Activated CD4-positive, alpha-beta T cell treated with anti-CD3 and anti-CD28 coated beads, Interleukin-2, amount 50 U/mL, for 4 hours (primary cell): Measurements from ENCODE around the gene ANHX.

Experiments used
- DNase-seq, 2 experiments: peaks; one replicate each; pipeline ENCODE4 v3.0.0-alpha.2; 2020

Gene ANHX

DNA sequence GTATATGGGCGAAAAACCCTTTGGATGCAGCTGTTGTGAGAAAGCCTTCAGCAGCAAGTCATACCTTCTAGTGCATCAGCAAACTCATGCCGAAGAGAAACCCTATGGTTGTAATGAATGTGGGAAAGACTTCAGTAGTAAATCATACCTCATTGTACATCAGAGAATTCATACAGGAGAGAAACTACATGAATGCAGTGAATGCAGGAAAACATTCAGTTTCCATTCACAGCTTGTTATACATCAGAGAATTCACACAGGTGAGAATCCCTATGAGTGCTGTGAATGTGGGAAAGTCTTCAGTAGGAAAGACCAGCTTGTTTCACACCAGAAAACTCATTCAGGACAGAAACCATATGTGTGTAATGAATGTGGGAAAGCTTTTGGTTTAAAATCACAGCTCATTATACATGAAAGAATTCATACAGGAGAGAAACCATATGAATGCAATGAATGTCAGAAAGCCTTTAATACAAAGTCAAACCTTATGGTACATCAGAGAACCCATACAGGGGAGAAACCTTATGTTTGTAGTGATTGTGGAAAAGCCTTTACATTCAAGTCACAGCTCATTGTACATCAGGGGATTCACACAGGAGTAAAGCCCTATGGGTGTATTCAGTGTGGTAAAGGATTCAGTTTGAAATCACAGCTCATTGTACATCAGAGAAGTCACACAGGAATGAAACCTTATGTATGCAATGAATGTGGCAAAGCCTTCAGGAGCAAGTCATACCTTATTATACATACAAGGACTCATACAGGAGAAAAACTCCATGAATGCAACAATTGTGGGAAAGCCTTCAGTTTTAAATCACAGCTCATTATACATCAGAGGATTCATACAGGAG, 33.0 kb downstream of the ANHX start:
- no peak for DNase-seq

DNA sequence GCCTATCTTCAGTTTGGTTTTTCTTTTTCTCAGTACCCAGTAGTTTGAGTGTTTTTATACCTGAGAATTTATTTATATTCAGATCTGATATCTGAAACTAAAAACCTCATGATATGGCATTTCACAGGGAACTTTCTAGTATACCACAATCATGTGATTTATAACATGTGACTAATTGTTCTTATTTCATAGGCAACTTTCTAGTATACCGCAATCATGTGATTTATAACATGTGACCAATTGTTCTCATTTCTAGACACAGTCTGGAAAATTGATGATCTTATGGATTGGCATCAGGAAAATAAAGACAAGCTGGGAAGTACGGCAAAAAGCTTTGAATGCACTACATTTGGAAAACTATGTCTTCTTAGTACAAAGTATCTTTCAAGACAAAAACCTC, 33.8 kb downstream of the ANHX start:
- no peak for DNase-seq

DNA sequence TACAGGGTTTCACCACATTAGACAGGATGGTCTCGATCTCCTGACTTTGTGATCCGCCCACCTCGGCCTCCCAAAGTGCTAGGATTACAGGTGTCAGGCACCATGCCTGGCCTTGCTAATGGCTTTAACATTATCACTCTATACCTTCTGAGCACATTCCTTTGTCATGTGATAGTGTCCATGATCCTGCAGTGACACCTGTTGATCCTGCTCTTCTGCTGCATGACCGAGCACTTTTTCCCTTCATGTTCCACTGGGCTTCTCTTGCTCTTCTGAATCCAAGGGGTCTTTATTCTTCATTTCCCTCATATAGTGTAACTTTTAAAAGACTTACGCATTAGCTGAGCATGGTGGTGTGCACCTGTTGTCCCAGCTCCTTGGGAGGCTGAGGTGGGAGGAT, 42.8 kb downstream of the ANHX start:
- DNase-seq: no peak

DNA sequence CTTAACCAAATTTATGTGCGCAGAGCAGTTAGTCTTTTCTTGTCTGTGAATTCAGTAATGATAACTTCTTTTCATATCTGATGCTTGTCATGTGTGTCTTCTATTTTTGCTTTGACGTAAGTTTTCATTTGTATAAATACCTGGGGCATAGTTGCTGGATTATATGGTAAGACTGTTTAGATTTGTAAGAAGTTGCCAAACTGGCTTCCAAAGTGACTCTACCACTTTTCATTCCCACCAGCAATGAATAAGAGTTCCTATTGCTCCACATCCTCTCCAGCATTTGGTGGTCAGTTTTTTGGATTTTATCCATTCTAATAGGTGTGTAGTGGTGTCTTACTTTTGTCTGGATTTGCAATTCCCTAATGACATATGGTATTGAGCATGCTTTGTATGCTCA, 45.5 kb downstream of the ANHX start:
- DNase-seq: no peak

DNA sequence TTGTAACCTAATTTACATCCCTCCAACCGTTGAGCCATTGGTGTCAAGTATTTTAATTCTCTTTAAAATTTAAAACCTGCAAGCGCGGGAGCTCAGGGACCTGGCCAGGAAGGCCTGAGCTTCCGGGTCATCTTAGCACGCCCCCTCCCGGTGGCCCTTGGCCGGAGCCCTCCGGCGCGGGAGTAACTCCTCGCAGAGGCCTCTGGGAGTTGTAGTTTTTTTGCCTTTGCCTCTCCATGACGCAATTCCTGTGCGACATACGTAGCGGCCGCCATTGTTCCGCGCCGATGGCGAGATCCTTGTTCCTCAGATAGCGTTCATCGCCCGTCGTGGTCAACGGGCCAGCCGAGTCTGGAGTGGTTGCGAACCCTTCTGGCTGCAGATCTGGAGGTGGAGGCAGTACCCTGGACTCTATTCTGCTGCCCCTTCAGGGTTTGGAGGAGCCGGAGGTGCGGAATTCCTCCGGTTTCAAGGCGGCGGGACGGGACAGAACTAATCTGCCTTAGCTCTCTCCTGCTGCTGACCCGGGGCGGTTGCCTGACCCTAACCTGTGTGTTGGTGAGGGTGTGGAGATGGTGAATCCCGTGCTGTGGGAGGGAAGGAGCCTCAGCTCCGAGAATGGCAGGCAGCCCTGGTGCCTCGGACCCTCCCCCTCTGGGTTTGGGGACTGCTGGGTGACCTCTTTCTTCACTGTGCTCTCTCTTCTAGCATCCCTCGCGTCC, 54.3 kb downstream of the ANHX start, which contains the start of gene ZNF268:
Gene ZNF268 (plus strand): TSS at position 258 of the 722 bp plus-strand sequence. CDS start 503 bp downstream, outside the sequence.
- peak; percentile 80 to 82 for DNase-seq

DNA sequence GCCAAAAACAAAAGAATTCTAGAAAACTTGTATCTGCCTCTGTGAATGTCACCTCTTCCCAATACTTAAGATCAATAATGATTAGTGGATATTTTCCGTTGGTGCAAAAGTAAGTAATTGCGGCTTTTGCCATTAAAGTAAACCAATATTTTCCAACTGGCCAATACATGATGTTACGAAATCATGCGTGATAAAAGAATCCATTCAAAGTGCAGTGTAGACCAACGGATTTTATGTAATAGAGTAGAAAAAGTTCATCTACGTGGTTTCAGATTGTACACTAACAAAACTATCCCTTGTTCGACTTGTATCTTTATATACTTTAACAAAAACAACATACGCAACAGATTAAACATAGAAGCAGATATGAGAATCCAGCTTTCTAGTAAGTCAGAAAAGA, 55.0 kb downstream of the ANHX start:
- no peak for DNase-seq

DNA sequence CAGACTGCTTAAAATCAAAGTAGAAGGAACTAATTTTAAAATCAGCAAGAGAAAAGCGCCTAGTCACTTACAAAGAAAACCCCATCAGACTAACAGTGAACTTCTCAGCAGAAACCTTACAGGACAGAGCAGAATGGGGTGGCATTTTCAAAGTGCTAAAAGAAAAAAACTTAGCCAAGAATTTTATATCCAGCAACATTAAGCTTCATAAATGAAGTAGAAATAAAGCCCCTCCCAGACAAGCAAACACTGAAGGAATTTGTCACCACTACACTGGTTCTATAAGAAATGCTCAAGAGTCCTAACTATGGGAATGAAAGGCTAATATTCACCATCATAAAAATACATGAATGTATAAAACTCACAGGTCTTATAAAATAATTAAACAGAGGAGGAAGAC, 60.8 kb downstream of the ANHX start:
- DNase-seq: no peak

DNA sequence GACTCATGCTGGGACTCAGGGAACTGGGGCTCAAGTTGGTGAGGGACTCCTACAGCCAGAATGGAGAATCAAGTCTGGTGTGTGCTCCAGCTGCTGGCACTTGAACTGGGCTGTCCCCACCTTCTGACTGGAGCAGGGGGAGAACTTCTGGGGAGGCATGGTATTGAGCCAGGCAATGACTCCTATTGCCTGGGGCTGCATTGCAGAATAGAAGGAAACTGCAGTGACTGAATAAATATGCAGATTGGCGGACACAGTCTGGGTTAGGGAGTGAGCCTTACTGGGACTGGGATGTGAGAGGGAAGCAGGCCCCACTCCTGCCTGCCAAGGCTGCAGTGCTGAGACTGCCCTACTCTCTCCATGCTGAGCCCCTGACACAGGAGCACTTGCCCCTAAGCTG, 63.2 kb downstream of the ANHX start:
- DNase-seq: no peak
